WI38 (cell line): ENCODE results near the gene HBZ.
A peak's percentile ranks its signal among the peaks of the same experiment; 100 is the strongest.

Experiments used
- H3K4me3 ChIP-seq: 2 replicates; pipeline ENCODE4 v1.5.1; 2011; ENCODE audit warnings: low read depth, mild to moderate bottlenecking, control low read depth, low read length
- CTCF ChIP-seq: IDR thresholded peaks from 2 replicates; pipeline ENCODE4 v1.5.1; 2012; ENCODE audit warnings: low read depth, mild to moderate bottlenecking, control low read depth, low read length

The HBZ gene

GRCh38 chr16:181565-182021 is 29.1 kb downstream of the HBZ start:
- peak; percentile 91 for TF ChIP-seq CTCF
- peak overlapping the region; percentile 43 for H3K4me3 ChIP-seq

- TF ChIP-seq CTCF = no peak
- no peak overlapping the region for H3K4me3 ChIP-seq
These were observed 30.6 kb downstream of the HBZ start for GRCh38 chr16:183005-183404.

GRCh38 chr16:185213-185612 is 32.8 kb downstream of the HBZ start:
- TF ChIP-seq CTCF = no peak
- H3K4me3 ChIP-seq = no peak overlapping the region

- no peak for TF ChIP-seq CTCF
These were observed 33.2 kb downstream of the HBZ start for GRCh38 chr16:185691-186090.

GRCh38 chr16:187330-187729 is 34.9 kb downstream of the HBZ start:
- H3K4me3 ChIP-seq = no peak overlapping the region
- TF ChIP-seq CTCF = no peak

More at GRCh38 chr16:185691-186090, 33.2 kb downstream of the HBZ start:
- no peak overlapping the region for H3K4me3 ChIP-seq

GRCh38 chr16:188674-189073 is 36.2 kb downstream of the HBZ start:
- no peak for TF ChIP-seq CTCF
- no peak overlapping the region for H3K4me3 ChIP-seq

- TF ChIP-seq CTCF = no peak
- no peak overlapping the region for H3K4me3 ChIP-seq
These were observed 37.3 kb downstream of the HBZ start for GRCh38 chr16:189604-190186.
